NT2/D1 (cell line): ENCODE measurements around the gene PRR15.

Experiments
- DNase-seq: peaks from one replicate; pipeline ENCODE4 v3.0.0-alpha.2; 2011; ENCODE audit warnings: low read depth, low spot score
- H3K27me3 ChIP-seq: 2 replicates; pipeline ENCODE4 v1.6.0; 2011; ENCODE audit warnings: mild to moderate bottlenecking; ENCODE audit not compliant: insufficient read length, insufficient read depth
- H3K36me3 ChIP-seq: 2 replicates; pipeline ENCODE4 v1.6.1; 2011; ENCODE audit warnings: mild to moderate bottlenecking, low read length, mixed read lengths; ENCODE audit not compliant: insufficient read depth, insufficient read length
- H3K4me1 ChIP-seq: 2 replicates; pipeline ENCODE4 v1.5.1; 2011; ENCODE audit not compliant: insufficient read depth, insufficient read length
- H3K4me3 ChIP-seq: 2 replicates; pipeline ENCODE4 v1.5.1; 2011; ENCODE audit warnings: low read depth; ENCODE audit not compliant: insufficient read length
- H3K9ac ChIP-seq: 2 replicates; pipeline ENCODE4 v1.6.0; 2011; ENCODE audit warnings: low read depth; ENCODE audit not compliant: insufficient read length
- H3K9me3 ChIP-seq: 2 replicates; pipeline ENCODE4 v1.5.1; 2011; ENCODE audit warnings: mild to moderate bottlenecking, low read length; ENCODE audit not compliant: insufficient read depth
- SUZ12 ChIP-seq: IDR thresholded peaks from 2 replicates; pipeline ENCODE4 v1.6.1; 2011; ENCODE audit not compliant: insufficient read length, insufficient read depth; ENCODE audit errors: extremely low read depth
- YY1 ChIP-seq: IDR thresholded peaks from 2 replicates; pipeline ENCODE4 v1.6.1; 2011; ENCODE audit not compliant: insufficient read length, insufficient read depth
- ZNF274 ChIP-seq: IDR thresholded peaks from 2 replicates; pipeline ENCODE4 v1.6.1; 2011; ENCODE audit warnings: mild to moderate bottlenecking, low read depth, low read length

PRR15 gene

GRCh38 chr7:29539471-29539870 lies 24.2 kb upstream of the PRR15 start:
- no peak for DNase-seq
- Histone ChIP-seq H3K4me3 (no peak overlapping the region), H3K36me3 (no peaks in the 10 kb centered on the region), H3K4me1 (peaks cover 4% of the 10 kb centered on the region), H3K9ac (no peak overlapping the region), H3K9me3 (peaks cover 5% of the 10 kb centered on the region; the same call in 1 of the 2 replicates), H3K27me3 (no peaks in the 10 kb centered on the region)
- TF ChIP-seq SUZ12 (no peak), YY1 (no peak), ZNF274 (no peak)

GRCh38 chr7:29547421-29547820 lies 16.2 kb upstream of the PRR15 start:
- H3K36me3 ChIP-seq: no peaks in the 10 kb centered on the region
- no peak for DNase-seq
- H3K4me3 ChIP-seq: no peak overlapping the region
- TF ChIP-seq YY1 (no peak), SUZ12 (no peak), ZNF274 (no peak)
- H3K4me1 ChIP-seq: no peaks in the 10 kb centered on the region
- no peak overlapping the region for H3K9ac ChIP-seq
- H3K9me3 ChIP-seq: peaks cover 5% of the 10 kb centered on the region; the same call in 1 of the 2 replicates
- no peaks in the 10 kb centered on the region for H3K27me3 ChIP-seq

- H3K36me3 ChIP-seq: no peaks in the 10 kb centered on the region
- no peaks in the 10 kb centered on the region for H3K4me1 ChIP-seq
- no peak overlapping the region for H3K4me3 ChIP-seq
- peaks cover under 1% of the 10 kb centered on the region; the same call in 1 of the 2 replicates for H3K9me3 ChIP-seq
- H3K27me3 ChIP-seq: no peaks in the 10 kb centered on the region
- DNase-seq: no peak
- TF ChIP-seq YY1: no peak
- H3K9ac ChIP-seq: no peak overlapping the region
Observed at GRCh38 chr7:29548823-29549222, 14.8 kb upstream of the PRR15 start.

- no peak for DNase-seq
- TF ChIP-seq YY1 (no peak), ZNF274 (no peak), SUZ12 (no peak)
Observed at GRCh38 chr7:29552392-29552791, 11.2 kb upstream of the PRR15 start.

GRCh38 chr7:29555061-29555460 lies 8.6 kb upstream of the PRR15 start:
- no peak overlapping the region for H3K4me3 ChIP-seq
- H3K9ac ChIP-seq: no peak overlapping the region
- peaks cover 2% of the 10 kb centered on the region for H3K27me3 ChIP-seq
- H3K36me3 ChIP-seq: no peaks in the 10 kb centered on the region
- no peak for DNase-seq
- no peaks in the 10 kb centered on the region for H3K4me1 ChIP-seq
- no peaks in the 10 kb centered on the region for H3K9me3 ChIP-seq
- TF ChIP-seq YY1 (no peak), ZNF274 (no peak), SUZ12 (no peak)

More at GRCh38 chr7:29552392-29552791, 11.2 kb upstream of the PRR15 start:
- H3K4me1 ChIP-seq: no peaks in the 10 kb centered on the region
- no peak overlapping the region for H3K9ac ChIP-seq
- no peaks in the 10 kb centered on the region for H3K27me3 ChIP-seq
- no peaks in the 10 kb centered on the region for H3K36me3 ChIP-seq
- H3K4me3 ChIP-seq: no peak overlapping the region
- H3K9me3 ChIP-seq: no peaks in the 10 kb centered on the region

GRCh38 chr7:29556405-29557195 lies 7.0 kb upstream of the PRR15 start:
- TF ChIP-seq YY1 (no peak), SUZ12 (no peak), ZNF274 (no peak)
- H3K9ac ChIP-seq: no peak overlapping the region
- H3K4me3 ChIP-seq: no peak overlapping the region
- H3K9me3 ChIP-seq: no peaks in the 10 kb centered on the region
- no peak for DNase-seq
- peaks cover 13% of the 10 kb centered on the region for H3K27me3 ChIP-seq
- H3K36me3 ChIP-seq: no peaks in the 10 kb centered on the region
- H3K4me1 ChIP-seq: no peaks in the 10 kb centered on the region

GRCh38 chr7:29557954-29558353 lies 5.7 kb upstream of the PRR15 start:
- Histone ChIP-seq H3K9ac (no peak overlapping the region), H3K9me3 (no peaks in the 10 kb centered on the region), H3K36me3 (no peaks in the 10 kb centered on the region), H3K4me1 (no peaks in the 10 kb centered on the region), H3K27me3 (peaks cover 25% of the 10 kb centered on the region), H3K4me3 (no peak overlapping the region)
- TF ChIP-seq YY1 (no peak), SUZ12 (no peak), ZNF274 (no peak)
- no peak for DNase-seq

- no peak for DNase-seq
- peaks cover 3% of the 10 kb centered on the region for H3K4me1 ChIP-seq
- TF ChIP-seq YY1 (no peak), ZNF274 (no peak), SUZ12 (no peak)
- no peak overlapping the region for H3K9ac ChIP-seq
- H3K36me3 ChIP-seq: no peaks in the 10 kb centered on the region
- H3K4me3 ChIP-seq: no peak overlapping the region
- peaks cover 47% of the 10 kb centered on the region for H3K27me3 ChIP-seq
- no peaks in the 10 kb centered on the region for H3K9me3 ChIP-seq
Observed at GRCh38 chr7:29561271-29561670, 2.4 kb upstream of the PRR15 start.
